HG03175 (cell line): ENCODE results near the gene GNG8.

Experiments
- ATAC-seq: cut with Tn5 transposase; IDR thresholded peaks from one replicate; pipeline ENCODE4 v1.9.1; 2021; ENCODE audit warnings: mild to moderate bottlenecking, moderate library complexity; ENCODE audit not compliant: unreplicated experiment

Gene GNG8

DNA sequence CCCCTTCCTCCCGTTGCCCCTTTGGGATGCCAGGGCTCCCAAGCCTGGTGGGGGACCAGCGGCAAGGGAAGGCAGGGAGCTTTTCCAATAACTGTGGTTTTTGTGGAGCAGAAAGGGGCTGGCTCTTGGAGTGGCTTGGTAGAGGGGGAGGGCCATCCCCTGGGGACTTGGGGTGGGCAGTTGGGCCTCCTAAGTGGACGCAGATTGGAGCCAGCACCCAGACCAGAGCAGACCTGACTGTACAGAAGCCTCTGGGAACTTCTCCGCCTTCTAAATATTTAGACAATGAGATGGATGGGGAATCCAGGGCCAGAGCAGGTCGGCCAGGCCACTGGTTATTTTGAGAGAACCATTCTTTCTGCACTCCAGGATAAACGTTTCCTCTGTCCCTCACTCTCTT, 15.3 kb downstream of the GNG8 start:
- ATAC-seq = no peak

DNA sequence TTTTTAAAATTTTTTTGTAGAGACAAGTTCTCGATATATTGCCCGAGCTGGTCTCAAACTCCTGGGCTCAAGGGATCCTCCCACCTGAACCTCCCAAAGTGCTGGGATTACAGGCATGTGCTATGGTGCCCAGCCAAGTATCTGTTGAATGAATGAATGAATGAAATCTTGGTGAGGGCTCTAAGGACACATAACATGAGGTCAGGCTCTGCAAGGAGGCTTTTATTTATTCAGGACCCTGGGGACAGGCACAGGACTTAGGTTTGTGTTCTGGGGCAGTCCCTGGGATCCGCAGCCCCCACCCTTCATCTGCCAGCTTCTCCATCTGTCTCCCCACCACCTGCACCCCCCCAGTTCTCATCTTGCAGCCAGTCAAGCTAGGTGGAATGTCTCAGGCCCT, 15.7 kb downstream of the GNG8 start:
- no peak for ATAC-seq

DNA sequence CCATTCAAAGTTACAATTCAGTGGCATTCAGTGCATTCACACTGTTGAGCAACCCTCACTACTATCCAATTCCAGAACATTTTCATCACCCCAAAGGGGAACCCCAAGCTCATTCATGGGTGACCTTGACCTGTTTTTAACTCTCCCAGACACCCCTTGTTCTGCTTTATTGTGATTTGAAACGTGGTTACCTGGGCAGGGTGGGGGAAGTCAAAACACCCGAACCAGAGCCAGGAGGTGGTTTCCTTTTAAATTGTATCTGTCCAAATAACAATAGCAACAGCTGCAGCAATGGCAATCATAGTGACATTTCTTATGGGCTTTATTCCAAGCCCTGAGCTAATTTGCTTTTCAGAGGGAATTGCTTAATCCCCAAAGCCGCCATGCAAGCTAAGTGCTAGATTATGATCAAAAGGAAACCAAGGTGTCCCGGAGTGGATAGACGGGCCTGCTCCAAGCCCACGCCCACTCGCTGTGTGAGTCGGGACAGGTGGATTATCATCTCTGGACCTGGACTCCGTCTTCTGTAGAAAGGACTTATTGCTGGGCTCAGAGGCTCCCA, 17.3 kb downstream of the GNG8 start:
- ATAC-seq = no peak

DNA sequence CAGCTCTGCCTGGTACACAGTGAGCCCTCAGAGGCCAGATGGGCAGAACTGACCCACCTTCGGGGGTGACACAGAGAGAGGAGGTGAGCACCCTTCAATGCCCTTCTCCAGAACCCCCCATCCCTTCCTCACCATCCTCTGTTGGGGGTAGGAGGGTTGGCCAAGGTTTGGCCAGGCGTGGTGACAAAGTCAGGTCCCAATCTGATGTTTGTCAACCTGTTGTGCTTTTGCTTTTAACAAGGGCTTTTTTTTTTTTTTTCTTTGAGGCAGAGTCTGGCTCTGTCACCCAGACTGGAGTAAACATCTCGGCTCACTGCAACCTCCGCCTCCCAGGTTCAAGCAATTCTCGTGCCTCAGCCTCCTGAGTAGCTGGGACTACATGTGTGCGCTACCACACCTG, 18.4 kb downstream of the GNG8 start:
- no peak for ATAC-seq

DNA sequence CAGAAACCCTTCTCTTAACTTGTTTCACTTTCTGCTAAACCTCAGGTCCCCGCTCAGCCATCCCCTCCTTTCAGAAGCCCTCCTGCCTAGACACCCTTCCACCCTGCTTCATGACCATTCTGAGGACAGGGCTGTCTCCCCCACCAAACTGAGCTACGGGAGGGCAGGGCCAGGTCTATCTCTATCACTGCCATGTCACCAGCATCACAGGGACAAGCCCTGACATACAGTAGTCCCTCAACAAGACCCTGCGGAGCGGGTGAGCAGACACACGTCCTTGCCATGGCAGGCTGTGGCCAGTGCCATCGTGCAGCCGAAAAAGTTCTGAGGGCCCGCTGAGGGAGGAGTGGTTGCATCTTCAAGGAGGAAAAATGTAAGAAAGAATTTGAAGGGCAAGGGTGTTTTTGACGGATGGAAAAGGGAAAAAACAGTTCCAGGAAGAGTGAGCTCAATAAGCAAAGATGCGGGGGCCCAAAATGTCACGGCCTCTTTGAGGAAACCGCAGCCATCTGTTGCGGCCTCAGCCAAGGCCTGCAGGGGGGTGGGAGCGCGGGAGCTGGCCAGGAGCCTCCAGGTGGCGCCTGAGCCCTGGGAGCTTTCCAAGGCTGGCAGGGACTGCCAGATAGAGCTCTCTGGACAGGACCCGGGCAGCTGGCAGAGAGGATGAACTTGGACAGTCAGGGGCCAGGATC, 19.2 kb downstream of the GNG8 start:
- no peak for ATAC-seq

DNA sequence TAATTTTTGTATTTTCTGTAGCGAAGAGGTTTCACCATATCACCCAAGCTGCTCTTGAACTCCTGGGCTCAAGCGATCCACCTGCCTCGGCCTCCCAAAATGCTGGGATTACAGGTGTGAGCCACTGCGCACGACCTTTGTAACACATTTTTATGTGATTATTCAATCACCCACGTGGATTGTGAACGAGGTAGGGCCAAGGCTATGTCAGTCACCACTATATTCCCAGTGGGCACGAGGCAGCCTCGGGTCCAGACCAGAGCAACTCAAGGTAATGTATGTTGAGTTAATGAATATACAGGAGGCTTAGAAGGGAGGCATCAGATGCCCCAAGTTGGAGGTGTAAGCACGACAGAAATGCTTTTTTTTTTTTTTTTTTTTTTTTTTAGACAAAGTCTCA, 20.0 kb downstream of the GNG8 start:
- no peak for ATAC-seq

DNA sequence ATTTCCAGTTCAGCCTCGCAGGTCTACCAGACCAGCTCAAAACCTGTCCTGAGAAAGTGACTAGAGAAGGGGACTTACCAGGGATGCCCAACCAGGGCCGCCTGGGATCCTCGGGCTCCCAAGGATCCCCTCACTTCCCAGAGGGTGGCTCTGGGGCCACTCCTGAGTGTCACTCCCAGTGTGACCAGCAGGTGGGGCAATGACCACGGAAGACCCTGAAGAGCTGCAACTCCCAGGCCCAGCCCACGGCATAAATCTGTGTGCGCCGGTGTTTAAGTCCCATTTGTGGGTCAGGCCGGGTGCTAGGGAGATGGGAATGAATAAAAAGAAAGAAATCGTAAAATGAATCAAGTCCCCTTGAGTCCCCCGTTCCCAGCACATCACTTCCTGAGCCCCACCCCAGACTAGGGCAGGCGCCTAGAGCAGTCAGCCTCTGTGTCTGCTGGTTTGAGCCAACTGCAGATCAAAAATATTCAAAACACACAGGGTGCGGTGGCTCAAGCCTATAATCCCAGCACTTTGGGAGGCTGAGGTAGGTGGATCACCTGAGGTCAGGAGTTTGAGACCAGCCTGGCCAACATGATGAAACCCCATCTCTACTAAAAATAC, 21.8 kb downstream of the GNG8 start:
- no peak for ATAC-seq

DNA sequence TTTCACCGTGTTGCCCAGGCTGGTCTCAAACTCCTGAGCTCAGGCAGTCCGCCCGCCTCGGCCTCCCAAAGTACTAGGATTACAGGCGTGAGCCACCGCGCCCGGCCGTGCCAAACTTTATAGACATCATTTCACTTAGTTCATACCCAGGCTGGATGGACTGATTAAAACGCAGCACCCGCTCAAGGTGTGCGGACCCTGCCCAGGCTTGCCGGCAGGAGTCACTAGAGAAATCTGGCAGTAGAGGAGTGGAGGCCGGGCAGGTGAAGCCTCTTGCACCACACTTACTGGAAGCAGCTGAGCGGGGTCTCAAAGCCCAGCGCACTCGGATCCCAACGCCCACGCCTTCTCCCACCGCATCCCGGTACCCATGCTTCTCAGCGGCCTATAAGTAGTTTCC, 22.5 kb downstream of the GNG8 start:
- no peak for ATAC-seq

DNA sequence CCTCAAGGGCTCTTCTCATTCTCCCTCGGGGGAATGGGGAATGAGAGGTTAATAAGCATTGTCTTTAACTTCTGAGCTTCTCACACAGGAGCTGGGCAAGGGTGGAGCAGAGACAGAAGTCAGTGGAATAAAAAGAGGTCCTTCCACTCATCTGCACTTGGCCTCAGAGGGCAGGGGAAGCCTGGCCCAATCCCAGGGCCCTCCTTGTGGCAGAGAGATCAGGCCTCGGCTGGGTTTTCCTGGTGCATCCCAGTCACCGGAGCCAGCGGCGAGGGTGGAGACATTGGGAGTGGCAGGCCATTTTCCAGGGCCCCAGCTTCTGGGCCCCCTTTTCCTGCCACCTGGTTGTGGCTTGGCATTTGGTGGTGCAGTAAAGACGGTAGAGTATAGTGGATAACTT, 24.2 kb downstream of the GNG8 start:
- ATAC-seq = no peak

DNA sequence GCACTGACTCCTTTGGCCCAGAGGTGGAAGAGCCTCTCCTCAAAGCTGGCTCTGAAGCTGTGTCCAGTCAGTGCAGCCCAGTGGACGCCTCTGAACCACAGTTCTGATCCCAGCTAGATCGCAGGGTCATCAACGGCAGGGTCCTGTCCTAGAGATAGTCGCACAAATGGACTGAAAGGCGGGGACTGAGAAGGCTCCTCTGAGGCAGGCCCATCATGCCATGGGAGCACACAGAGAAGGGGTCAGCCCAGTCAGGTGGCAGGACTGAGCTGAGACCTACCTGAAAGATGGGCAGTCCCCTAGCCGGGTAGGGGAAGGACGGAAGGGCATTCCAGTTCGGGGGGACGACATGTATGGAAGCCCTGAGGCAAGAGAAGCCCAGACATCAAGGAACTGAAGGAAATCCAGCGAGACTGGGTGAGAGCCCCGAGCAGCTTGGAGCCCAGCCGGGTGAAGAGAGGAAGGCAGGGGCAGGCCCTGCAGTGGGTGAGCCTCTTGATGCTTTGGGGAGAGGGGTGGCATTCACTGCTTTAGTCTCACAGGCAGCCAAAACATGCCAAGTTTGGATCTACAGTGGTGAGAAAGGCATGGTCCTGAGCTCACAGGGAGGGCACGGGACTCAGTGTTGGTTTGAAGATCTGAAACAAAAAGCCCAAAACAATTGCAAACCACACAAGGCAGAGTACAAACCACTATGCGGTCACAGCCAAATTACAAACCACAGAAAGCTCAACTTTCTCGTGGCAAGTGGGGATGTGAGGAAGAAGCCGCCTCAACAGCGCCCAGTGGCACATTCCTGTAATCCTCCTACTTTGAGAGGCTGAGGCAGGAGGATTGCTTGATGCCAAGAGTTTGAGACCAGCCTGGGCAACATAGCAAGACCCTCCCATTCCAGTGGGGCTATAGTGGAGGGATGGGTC, 24.9 kb downstream of the GNG8 start:
- no peak for ATAC-seq

DNA sequence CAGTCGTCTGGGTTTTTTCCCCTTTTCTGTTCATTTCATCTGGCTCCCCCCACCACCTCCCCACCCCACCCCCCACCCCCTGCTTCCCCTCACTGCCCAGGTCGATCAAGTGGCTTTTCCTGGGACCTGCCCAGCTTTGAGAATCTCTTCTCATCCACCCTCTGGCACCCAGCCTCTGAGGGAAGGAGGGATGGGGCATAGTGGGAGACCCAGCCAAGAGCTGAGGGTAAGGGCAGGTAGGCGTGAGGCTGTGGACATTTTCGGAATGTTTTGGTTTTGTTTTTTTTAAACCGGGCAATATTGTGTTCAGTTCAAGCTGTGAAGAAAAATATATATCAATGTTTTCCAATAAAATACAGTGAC, 25.6 kb downstream of the GNG8 start:
- ATAC-seq = no peak

DNA sequence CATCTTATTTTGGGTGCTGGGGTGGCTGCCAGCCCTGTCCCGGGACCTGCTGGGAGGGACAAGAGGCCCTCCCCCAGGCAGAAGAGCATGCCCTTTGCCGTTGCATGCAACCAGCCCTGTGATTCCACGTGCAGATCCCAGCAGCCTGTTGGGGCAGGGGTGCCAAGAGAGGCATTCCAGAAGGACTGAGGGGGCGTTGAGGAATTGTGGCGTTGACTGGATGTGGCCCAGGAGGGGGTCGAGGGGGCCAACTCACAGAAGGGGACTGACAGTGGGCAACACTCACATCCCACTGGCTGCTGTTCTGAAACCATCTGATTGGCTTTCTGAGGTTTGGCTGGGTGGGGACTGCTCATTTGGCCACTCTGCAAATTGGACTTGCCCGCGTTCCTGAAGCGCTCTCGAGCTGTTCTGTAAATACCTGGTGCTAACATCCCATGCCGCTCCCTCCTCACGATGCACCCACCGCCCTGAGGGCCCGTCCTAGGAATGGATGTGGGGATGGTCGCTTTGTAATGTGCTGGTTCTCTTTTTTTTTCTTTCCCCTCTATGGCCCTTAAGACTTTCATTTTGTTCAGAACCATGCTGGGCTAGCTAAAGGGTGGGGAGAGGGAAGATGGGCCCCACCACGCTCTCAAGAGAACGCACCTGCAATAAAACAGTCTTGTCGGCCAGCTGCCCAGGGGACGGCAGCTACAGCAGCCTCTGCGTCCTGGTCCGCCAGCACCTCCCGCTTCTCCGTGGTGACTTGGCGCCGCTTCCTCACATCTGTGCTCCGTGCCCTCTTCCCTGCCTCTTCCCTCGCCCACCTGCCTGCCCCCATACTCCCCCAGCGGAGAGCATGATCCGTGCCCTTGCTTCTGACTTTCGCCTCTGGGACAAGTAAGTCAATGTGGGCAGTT, 26.2 kb downstream of the GNG8 start:
- no peak for ATAC-seq

DNA sequence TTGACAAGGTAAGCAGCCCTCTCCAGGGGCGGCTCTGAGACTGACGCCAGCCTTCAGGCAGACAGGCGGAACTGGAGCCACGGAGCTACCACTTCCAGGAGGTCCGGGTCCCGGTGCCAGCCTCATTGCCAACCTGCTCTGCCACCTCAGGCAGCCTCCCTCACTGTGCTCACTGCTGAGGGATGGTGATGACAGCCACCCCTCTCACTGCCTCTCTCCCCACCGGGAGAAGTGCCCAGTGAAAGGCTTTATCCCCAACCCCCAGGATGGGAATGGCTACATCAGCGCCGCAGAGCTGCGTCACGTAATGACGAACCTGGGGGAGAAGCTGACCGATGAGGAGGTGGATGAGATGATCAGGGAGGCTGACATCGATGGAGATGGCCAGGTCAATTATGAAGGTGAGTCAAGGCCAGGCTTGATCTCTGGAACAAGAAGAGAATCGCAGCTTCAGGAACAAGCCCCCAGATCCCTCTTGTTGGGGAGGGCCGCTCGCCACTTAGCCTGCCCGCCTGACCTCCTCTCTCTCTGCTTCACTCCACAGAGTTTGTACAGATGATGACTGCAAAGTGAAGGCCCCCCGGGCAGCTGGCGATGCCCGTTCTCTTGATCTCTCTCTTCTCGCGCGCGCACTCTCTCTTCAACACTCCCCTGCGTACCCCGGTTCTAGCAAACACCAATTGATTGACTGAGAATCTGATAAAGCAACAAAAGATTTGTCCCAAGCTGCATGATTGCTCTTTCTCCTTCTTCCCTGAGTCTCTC, 27.2 kb downstream of the GNG8 start:
- no peak for ATAC-seq

DNA sequence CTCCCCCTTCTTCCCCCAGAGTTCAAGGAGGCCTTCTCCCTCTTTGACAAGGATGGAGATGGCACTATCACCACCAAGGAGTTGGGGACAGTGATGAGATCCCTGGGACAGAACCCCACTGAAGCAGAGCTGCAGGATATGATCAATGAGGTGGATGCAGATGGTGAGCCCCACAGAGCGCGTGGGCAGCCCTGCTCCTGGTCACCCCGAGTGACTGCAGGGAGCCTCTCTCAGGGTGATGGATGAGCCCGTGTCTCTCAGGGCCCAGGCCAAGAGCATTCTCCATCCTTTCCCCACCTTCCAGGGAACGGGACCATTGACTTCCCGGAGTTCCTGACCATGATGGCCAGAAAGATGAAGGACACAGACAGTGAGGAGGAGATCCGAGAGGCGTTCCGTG, 27.8 kb downstream of the GNG8 start:
- no peak for ATAC-seq

DNA sequence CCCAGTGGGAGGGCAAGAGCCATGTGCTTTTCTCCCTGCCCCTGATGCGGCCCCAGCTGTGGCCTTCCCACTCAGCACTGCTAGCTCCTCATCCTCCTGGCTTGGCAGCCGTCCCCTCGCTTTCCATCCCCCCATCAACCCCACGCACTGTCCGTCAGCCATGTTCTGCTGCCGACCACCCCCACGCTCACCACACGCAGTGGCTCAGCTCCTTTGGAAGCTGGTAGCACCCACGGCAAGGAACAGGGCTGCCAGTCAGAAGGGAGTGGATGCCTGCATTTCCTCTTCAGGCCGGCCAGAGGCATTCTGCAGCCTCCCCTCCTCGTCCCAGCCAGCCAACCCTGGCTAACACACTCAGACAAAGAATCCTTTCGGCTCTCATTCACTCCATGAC, 28.6 kb downstream of the GNG8 start:
- no peak for ATAC-seq

DNA sequence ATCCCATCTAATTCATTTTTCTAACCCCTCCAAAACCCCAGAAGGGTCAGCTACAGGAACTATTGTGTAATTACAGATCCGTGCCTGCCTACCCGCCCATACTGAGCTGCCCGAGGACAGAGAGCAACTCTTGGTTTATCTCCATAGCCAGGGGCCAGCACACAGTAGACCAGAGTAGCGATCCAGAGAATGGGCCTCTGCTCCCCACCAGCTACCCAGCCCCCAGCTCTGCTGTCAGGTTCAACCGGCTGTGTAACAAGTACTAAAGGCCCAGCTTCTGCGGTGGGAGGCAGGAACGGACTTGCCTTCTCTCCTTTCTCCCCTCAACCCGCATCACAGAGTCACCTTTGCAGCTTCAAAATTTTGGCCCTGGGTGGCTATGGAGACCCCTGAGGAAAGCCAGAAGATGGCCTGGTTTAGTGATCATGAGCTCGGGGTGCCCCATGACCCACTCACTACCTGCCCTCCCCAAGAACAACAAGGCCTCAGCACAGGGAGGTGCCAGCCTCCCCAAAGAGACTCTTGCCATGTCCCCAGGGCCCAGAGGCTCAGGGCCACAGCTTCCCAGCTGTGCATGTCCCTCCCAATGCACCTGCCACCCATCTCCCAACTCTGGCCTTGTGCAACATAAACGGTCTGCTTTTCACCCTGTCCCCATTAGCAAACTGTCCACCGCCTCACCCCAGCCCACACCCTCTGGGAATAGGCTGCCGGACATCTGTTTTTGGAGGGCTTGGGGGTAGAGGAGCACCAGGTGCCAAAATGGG, 29.1 kb downstream of the GNG8 start:
- ATAC-seq = no peak

DNA sequence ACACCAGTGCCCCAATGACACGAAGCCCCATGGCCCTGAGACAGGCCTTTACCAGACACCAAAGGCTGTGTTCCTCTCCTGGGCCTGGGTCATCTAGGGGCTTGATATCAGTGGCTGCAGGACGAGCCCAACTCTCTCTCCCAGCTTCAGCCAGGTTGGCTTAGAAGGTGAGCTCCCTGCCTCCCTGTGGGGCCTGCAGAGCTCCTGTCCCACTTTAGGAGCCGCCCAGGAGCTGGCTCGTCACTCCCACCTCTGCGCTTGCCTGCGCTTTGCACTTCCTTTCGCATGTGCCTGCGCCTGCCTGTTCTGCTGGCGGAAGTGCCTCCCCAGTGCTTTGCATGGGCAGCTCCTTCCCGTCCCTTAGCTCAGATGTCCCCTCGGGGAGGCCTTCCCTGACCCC, 30.0 kb downstream of the GNG8 start:
- ATAC-seq = no peak

DNA sequence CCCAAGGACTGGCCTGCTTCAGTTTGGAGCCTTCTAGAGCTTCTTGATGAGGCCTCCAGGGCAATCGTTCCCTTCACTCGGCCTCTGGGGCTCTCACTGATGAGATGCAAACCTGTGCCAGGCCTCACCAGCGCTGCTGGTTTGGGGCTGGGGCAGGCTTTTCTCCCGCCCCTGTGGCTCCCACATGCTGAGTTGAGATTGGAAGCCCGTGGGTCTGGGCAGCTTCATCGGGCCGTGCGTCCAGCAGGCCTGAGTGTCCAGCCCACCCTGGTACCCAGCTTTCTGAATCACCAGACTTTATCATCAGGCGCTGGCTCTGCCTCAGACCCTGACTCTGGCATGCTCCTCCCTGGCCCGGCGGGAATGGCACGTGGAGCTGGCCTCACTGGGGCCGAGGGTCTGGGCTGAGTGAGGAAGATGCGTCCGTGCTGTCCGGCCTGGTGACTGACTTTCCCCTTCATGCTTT, 30.6 kb downstream of the GNG8 start:
- ATAC-seq = no peak

DNA sequence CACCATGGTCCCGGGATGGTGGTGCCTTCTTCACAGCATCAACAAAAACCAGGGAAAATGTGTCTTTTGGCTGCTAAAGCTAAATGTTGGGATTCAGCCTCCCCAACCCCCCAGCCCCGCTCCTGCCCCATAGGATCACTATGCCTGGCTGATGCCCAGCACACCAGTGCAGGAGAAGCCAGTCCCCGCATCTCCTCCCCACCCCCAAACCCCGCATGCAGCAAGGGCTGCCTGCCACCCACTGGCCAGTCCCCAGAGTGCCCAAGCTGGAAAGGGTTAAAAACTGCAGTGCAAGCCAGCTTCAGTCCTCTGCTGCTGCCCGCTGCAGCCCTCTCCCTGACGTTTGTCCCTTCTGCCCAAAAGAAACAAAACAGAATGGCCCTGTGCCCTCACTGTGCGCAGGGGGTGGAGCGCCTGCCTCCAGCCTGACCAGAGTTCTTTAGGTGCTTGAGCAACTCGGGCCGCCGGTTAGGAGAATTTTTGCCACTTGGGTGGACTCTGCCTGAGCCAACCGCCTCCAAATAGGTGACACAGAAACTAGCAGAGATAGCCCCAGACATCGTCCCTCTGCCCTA, 31.1 kb downstream of the GNG8 start:
- ATAC-seq = no peak
